ENCODE measurements around the gene ANLN.
"Not testable (repeated sequence)": the region's sequence is repeated elsewhere in the genome, so short reads cannot be mapped to it uniquely, and the experiment has no call there.

DNA sequence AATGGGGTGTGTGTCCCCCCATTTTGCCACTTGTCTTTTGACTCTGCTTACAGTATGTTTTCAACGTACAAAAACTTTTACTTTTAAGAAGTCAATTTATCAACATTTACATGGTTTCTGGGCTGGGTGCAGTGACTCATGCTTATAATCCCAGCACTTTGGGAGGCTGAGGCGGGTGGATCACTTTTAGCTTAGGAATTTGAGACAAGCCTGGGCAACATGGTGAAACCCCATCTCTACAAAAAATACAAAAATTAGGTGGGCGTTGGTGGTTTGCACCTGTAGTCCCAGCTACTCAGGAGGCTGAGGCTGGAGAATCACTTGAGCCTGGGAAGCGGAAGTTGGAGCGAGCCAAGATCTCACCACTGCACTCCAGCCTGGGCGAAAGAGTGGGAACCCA, 107.5 kb downstream of the ANLN start:
- TF ChIP-seq, protein P1, sequence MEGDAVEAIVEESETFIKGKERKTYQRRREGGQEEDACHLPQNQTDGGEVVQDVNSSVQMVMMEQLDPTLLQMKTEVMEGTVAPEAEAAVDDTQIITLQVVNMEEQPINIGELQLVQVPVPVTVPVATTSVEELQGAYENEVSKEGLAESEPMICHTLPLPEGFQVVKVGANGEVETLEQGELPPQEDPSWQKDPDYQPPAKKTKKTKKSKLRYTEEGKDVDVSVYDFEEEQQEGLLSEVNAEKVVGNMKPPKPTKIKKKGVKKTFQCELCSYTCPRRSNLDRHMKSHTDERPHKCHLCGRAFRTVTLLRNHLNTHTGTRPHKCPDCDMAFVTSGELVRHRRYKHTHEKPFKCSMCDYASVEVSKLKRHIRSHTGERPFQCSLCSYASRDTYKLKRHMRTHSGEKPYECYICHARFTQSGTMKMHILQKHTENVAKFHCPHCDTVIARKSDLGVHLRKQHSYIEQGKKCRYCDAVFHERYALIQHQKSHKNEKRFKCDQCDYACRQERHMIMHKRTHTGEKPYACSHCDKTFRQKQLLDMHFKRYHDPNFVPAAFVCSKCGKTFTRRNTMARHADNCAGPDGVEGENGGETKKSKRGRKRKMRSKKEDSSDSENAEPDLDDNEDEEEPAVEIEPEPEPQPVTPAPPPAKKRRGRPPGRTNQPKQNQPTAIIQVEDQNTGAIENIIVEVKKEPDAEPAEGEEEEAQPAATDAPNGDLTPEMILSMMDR (IDR thresholded peaks at IDR 0.05), result not testable (repeated sequence)
- TF ChIP-seq POLR2A (IDR thresholded peaks at IDR 0.05), result not testable (repeated sequence)
